T-helper 2 cell treated with Interferon-gamma antibody and Interleukin-4, amounts not matched to agents 5 μg/mL and 100 μg/mL, for 36 hours (primary cell): ENCODE results near the gene CBX3.
"Not testable (repeated sequence)": the region's sequence is repeated elsewhere in the genome, so short reads cannot be mapped to it uniquely, and the experiment has no call there.

Experiments used
- DNase-seq: peaks from one replicate; pipeline ENCODE4 v3.0.0; 2021; ENCODE audit warnings: low spot score
- H3K27ac Mint-ChIP-seq: one replicate; pipeline ENCODE4 v1.8.0; 2021; ENCODE audit warnings: mild to moderate bottlenecking, mixed read lengths
- H3K27me3 Mint-ChIP-seq: one replicate; pipeline ENCODE4 v1.8.0; 2021; ENCODE audit warnings: low read depth, mixed read lengths
- H3K36me3 Mint-ChIP-seq: one replicate; pipeline ENCODE4 v1.8.0; 2021; ENCODE audit warnings: low read depth, mixed read lengths
- H3K4me1 Mint-ChIP-seq: one replicate; pipeline ENCODE4 v1.8.0; 2021; ENCODE audit warnings: low read depth, mixed read lengths
- H3K4me3 Mint-ChIP-seq: one replicate; pipeline ENCODE4 v1.8.0; 2022; ENCODE audit warnings: mild to moderate bottlenecking, moderate library complexity, mixed read lengths
- H3K9me3 Mint-ChIP-seq: one replicate; pipeline ENCODE4 v1.8.0; 2021; ENCODE audit warnings: mixed read lengths

Gene CBX3

GRCh38 chr7:26179826-26180497 lies 21.6 kb upstream of the CBX3 start:
- Mint-ChIP-seq H3K27ac (no peak overlapping the region), H3K4me1 (peaks cover 12% of the 10 kb centered on the region)
- no peak for DNase-seq

DNA sequence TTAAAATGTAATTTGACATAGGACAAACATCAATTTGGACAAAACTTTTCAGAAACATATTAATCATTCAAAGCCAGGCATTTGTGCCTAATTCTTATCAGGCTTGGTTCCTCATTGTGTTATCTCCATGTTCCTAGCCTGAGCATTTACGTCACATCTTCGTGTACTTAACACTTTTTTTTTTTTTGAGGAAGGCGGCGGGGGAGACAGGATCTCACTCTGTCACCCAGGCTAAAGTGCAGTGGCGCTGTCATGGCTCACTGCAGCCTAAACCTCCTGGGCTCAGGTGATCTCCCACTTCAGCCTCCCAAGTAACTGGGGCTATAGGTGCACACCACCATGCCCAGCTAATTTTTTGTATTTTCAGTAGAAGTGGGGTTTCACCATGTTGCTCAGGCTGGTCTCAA lies 20.8 kb upstream of the CBX3 start:
- peaks cover 21% of the 10 kb centered on the region for H3K4me1 Mint-ChIP-seq
- H3K27me3 Mint-ChIP-seq, result no peaks in the 10 kb centered on the region
- H3K4me3 Mint-ChIP-seq, result no peak overlapping the region
- no peak for DNase-seq
- H3K9me3 Mint-ChIP-seq, result no peaks in the 10 kb centered on the region
- H3K36me3 Mint-ChIP-seq, result peaks cover 48% of the 10 kb centered on the region
- H3K27ac Mint-ChIP-seq, result no peak overlapping the region

More at GRCh38 chr7:26179826-26180497, 21.6 kb upstream of the CBX3 start:
- Mint-ChIP-seq H3K9me3 (no peaks in the 10 kb centered on the region), H3K27me3 (no peaks in the 10 kb centered on the region), H3K4me3 (no peak overlapping the region), H3K36me3 (peaks cover 40% of the 10 kb centered on the region)

DNA sequence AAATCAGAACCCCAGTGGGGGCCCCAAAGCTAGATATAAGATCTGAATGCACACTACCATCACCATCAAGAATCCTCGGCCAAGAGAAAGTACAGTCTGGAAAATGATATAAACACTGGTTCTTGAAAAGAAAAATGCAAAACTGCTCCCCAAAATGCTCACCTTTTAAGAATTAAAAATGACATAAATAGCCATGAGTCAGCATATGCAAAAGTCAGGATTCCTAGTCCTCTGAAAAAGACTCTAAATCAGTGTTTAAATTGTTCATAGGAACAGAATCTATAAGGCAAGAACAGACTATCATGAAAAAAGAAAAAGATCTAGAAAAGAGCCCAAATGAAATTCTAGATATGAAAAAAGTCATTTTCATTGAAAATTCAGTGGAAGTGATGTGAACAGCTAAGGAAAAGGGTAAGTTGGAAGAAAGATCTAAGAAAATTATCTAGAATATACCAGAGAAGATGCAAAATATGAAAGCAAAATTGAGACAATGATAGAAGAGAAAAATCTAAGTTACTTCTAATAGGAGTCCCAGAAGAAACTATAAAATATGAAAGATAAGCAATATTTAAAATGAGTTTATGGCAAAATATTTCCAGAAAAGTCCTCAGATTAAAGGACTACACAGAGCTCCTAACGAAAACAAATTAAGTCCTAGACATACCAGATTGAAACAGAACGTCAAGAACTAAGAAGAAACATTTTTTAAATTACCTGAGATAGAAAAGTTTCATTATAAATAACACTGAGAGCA lies 19.9 kb upstream of the CBX3 start:
- Mint-ChIP-seq H3K27ac (peak overlapping the region; percentile 23), H3K4me1 (peaks cover 28% of the 10 kb centered on the region), H3K9me3 (no peaks in the 10 kb centered on the region), H3K36me3 (peaks cover 51% of the 10 kb centered on the region), H3K4me3 (no peak overlapping the region), H3K27me3 (no peaks in the 10 kb centered on the region)
- DNase-seq, result no peak

DNA sequence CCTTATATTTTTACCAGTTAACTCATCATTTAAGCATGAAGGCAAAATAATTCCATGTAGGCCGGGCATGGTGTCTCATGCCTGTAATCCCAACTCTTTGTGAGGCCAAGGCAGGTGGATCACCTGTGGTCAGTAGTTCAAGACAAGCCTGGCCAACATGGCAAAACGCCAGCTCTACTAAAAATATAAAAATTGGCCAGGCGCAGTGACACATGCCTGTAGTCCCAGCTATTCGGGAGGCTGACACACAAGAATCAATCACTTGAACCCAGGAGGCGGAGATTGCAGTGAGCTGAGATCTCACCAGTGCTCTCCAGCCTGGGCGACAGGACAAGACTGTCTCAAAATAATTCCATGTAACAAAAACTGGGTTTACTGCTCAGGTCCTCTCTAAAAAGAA lies 19.3 kb upstream of the CBX3 start:
- DNase-seq, result no peak
- Mint-ChIP-seq H3K9me3 (no peaks in the 10 kb centered on the region), H3K27ac (no peak overlapping the region), H3K27me3 (no peaks in the 10 kb centered on the region), H3K36me3 (peaks cover 57% of the 10 kb centered on the region), H3K4me3 (no peak overlapping the region), H3K4me1 (peaks cover 33% of the 10 kb centered on the region)

- Mint-ChIP-seq H3K27ac (no peak overlapping the region), H3K4me3 (no peak overlapping the region), H3K27me3 (no peaks in the 10 kb centered on the region), H3K9me3 (no peaks in the 10 kb centered on the region), H3K36me3 (peaks cover 59% of the 10 kb centered on the region), H3K4me1 (peaks cover 36% of the 10 kb centered on the region)
- DNase-seq, result no peak
These were observed 18.8 kb upstream of the CBX3 start for GRCh38 chr7:26182706-26183105.

GRCh38 chr7:26183545-26184280 lies 17.8 kb upstream of the CBX3 start:
- Mint-ChIP-seq H3K4me1 (peaks cover 44% of the 10 kb centered on the region), H3K4me3 (no peak overlapping the region), H3K27me3 (no peaks in the 10 kb centered on the region), H3K9me3 (no peaks in the 10 kb centered on the region), H3K36me3 (peaks cover 67% of the 10 kb centered on the region), H3K27ac (peak overlapping the region; percentile 87)
- no peak for DNase-seq

- Mint-ChIP-seq H3K27ac (peak overlapping the region; percentile 87), H3K4me1 (peaks cover 50% of the 10 kb centered on the region), H3K36me3 (peaks cover 73% of the 10 kb centered on the region)
- H3K4me3 Mint-ChIP-seq, H3K27me3 Mint-ChIP-seq, DNase-seq, H3K9me3 Mint-ChIP-seq: not testable (repeated sequence)
These were observed 17.1 kb upstream of the CBX3 start for GRCh38 chr7:26184281-26185101.

GRCh38 chr7:26185131-26185843 lies 16.3 kb upstream of the CBX3 start:
- H3K36me3 Mint-ChIP-seq, result peaks cover 75% of the 10 kb centered on the region
- peaks cover 53% of the 10 kb centered on the region for H3K4me1 Mint-ChIP-seq
- no peak for DNase-seq
- H3K9me3 Mint-ChIP-seq, result no peaks in the 10 kb centered on the region
- H3K4me3 Mint-ChIP-seq, result peak overlapping the region; percentile 50
- peak overlapping the region; percentile 87 for H3K27ac Mint-ChIP-seq
- no peaks in the 10 kb centered on the region for H3K27me3 Mint-ChIP-seq

- peak overlapping the region; percentile 87 for H3K27ac Mint-ChIP-seq
- no peak for DNase-seq
- H3K4me3 Mint-ChIP-seq, result peak overlapping the region; percentile 50
- H3K4me1 Mint-ChIP-seq, result peaks cover 59% of the 10 kb centered on the region
- no peaks in the 10 kb centered on the region for H3K9me3 Mint-ChIP-seq
- no peaks in the 10 kb centered on the region for H3K27me3 Mint-ChIP-seq
- H3K36me3 Mint-ChIP-seq, result peaks cover 75% of the 10 kb centered on the region
These were observed 15.7 kb upstream of the CBX3 start for GRCh38 chr7:26185844-26186180.

DNA sequence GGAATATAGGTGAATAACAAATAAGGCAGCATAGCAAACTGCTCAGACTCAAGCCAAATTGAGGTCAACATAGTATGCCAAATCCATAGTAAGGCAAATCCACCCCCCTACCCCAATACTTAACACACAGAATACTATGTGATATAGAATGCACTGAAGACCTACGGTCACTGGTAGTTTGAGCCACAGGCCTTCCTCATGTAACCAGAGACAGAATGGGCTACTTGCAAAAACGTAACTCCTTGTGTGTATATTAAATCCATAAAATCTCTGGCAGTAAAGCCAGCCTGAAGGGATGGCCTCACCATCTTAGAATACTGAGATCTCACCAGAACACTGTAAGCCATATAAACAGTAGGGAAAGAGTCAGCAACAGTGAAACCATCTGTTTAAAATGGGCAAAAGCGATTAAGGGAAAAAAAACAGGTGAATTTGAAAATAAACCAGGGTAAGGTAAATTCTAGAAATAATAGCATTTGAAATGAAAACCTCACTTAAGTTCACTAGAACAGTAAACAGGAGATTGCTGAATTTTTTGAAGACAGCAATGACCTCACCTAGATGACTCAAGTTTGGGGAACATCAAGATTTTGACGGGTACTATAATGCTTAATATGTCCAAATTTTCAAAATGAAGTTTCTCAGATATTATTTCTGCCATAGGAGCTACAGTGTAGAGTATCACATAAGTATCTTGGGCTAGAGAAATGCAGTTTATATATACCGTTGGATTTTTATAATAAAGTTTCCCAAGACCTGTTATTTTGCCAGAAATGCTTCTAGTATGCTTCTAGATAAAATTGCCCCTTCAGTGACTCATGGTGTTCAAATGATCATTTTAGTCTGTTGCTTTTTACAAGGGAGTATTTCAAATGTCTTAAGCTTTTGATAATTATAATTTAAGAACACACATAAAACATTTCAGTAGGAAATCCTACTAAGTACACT lies 14.9 kb upstream of the CBX3 start:
- Mint-ChIP-seq H3K27me3 (no peaks in the 10 kb centered on the region), H3K4me1 (peaks cover 64% of the 10 kb centered on the region), H3K36me3 (peaks cover 79% of the 10 kb centered on the region), H3K9me3 (no peaks in the 10 kb centered on the region), H3K4me3 (no peak overlapping the region), H3K27ac (peak overlapping the region; percentile 73)
- no peak for DNase-seq

GRCh38 chr7:26187380-26188205 lies 14.0 kb upstream of the CBX3 start:
- H3K36me3 Mint-ChIP-seq, result peaks cover 87% of the 10 kb centered on the region

More at GRCh38 chr7:26187380-26188205, 14.0 kb upstream of the CBX3 start:
- Mint-ChIP-seq H3K9me3 (no peaks in the 10 kb centered on the region), H3K27me3 (no peaks in the 10 kb centered on the region), H3K27ac (peak overlapping the region; percentile 73), H3K4me3 (no peak overlapping the region), H3K4me1 (peaks cover 69% of the 10 kb centered on the region)
- no peak for DNase-seq
